GM19193 (cell line): ENCODE data around the gene COPB2.

Experiments
- POLR2A ChIP-seq: IDR thresholded peaks from 4 replicates; pipeline ENCODE4 v1.6.1; 2011; ENCODE audit not compliant: insufficient read depth, insufficient read length; ENCODE audit errors: extremely low read depth

The COPB2 gene

DNA sequence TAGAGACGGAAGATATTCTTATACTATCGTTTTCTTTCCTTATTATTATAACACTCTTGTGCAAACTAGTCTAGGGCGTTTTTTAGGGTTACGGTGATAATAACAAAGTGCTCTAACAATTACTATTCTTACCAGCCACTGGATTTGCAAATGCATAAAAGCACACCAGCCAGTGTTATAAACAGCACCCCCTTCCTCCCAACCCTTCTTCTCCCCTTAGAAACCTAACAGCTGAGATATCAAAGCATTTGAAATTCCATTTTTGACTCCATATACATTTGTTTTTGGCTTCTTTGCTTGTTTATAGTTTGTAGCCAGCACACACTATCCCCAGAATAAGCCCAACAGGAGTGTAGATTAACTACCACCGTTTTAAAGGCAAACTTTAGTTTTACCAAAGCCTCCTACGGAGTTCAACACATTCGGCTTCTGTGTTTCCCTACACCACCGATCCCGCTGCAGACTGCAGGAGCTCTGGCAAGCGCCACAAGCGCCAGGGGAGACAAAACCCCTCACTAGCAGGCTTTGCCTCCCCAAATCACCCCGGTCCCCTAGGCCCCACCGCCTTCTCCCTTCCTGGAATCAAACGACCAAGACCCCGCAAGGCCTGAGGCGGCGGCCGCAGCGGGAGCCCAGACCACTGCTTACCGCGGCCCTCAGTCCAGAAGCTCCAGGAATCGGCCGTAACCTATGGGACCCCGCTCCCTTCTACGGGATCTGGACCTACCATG lies 461 bp downstream of the COPB2 start:
- no peak for TF ChIP-seq POLR2A

DNA sequence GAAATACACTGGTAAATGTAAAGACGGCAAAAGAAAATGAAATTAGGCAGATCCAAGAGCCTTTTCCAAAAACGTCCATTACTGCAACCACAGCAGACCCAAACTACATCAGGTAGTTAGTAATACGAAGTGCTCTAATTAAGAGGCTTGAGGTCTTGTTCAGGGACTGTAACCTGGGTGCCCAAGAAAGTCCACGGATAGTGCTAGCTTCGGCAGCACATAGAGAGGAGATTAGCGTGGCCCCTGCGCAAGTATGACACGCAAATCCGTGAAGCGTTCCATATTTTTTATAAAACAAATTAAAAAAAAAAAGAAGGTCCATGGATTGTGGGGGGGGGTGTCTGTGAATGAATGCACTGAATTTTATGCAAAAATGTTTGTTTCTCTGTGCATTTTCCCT lies 1.4 kb downstream of the COPB2 start:
- TF ChIP-seq POLR2A: no peak

DNA sequence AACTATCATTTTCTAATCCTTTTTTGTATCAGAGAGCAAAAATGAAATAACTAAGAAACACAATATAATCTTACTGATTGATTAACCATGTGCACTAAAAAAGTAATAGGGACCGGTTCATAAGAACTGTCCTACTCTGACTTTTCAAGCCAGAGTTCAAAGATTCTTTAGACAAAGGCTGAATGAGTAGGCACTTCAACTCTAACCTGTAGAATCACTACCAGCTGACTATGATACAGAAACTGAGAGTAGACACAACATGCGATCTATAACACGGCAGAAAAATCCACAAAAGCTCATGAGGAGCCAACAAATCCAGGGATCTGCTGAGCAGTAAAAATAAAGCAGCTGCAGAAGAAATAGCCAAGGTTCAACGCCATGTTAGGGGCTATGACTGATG lies 8.9 kb downstream of the COPB2 start:
- no peak for TF ChIP-seq POLR2A

DNA sequence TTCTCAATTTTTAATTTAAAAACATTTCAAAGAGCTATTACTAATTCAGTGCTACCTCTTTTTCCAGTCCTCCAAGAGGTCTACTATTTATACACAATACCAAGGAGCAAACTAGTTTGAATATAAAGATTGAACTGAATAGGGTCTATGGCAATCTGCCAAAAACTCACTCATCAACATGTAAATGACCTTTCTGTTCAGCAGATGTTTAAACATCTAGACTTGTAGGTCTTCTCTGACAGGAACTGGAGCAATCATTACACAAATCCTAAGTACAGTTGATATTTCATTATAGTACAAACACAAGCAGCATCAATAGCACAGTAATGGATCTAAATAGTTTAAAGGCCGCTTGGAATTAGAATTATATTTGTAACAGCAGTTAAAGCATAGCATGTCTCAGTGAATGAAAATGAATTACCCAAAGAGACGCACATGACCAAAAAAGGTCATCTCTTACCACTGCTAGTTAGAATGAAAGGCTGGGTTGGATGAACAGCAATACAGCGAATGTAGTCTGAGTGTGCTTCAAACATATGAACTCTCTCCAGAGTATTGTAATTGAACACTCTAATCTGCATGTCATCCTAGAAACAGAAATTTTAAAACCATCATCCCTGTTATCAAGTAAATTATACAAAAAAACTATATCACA lies 10.7 kb downstream of the COPB2 start:
- TF ChIP-seq POLR2A: no peak

DNA sequence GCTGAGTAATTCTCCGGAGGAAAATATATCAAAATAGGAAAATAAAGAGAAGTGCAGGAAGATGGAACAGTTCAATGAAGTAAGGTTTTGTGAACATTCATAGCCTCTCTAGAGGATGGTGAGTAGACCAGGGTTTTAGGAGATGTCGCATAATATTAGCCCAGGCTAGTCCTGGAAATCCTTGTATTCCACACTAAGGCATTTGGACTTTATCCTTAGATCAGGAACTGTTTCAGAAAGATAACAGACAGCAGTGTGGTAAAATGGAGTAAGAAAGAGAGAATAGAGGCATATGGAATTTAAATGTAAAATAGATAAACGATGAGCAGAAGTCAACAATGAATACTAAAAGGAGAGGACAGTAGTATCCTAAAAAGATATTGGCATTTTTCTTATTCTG lies 12.1 kb downstream of the COPB2 start:
- TF ChIP-seq POLR2A: no peak

DNA sequence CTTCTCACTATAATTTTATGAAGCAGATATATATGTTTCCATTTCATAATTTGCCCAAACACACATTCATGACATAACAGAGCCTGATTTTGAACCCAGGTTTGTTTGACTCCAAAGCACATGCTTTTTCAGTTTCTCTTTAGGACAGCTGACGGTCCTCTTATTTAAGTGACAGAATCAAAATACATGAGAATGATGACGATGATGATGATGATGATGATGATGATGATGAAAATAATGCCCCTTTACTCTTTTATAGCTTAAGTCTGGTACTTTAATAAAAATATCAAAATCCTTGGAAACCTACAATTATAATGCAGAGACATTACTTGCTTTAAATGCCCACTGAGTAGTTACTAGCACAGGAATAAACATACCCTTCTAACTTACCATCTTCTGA lies 15.3 kb downstream of the COPB2 start:
- TF ChIP-seq POLR2A: no peak

DNA sequence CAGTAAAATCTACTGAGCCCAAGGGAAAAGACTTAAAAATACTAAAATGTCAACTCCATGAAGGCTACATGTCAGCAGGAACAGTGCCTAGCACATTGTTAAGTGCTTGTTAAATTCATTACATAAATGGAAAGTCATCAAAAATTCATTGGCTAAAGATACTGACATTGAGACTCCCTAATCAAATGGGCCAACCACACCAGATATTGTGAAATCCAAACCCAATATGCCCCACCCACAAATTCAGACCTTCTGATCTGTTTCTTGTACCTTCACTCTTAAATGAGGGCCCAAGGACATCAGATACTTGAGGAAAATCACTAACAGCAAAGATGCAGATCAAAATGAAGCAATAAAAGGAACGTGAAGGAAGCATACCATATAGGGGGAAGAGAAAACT lies 24.9 kb downstream of the COPB2 start:
- TF ChIP-seq POLR2A: no peak

DNA sequence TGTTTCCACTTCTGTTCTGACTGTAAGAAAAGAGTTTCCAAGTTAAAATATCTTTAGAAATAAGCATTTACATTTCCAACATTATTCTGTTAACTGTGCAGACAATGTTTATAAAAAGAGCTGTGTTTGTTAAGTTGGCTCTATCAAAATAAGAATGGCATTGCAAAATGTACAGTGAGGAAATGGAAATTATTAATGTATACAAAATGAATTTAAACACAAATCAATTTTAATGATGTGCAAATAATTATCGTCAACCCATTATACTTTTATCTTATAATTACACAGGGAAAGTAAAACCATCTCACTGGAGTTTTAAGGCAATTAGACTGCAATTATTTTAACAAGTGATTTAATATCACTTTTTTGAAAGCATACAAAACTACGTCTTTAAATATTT lies 28.2 kb downstream of the COPB2 start:
- TF ChIP-seq POLR2A: no peak

DNA sequence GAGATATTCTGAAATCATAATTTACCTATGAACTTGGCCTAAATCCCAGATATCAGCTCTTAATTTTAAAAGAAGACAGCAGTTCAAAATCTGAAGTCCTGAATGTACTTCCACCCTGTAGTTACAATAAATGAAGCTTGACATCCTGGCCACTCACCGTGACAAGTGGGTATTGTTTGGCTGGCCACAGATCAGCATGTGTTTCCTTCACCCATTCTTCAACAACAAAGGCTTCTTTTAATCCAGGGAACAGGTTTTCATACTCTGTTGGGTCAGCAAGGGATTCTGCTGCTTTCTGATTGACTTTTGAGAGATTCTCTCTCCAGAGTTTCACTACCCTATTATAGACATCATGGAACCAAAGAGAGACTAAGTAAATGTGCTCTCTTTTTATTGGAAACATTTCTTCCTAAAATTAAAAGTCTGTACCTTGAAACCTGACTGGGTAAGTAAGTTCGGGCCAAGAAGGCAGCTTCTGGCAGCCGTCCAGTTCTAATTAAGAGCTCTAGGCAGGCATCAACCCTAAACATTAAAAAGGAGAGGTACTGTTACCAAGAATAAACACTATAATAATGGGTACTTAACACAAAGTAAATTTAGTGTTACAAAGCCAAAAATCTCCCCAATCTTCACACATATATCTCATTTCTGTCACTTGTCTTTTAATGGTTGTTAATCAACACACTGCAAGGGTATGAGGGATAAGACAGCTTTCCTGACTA lies 30.4 kb downstream of the COPB2 start:
- TF ChIP-seq POLR2A: no peak

DNA sequence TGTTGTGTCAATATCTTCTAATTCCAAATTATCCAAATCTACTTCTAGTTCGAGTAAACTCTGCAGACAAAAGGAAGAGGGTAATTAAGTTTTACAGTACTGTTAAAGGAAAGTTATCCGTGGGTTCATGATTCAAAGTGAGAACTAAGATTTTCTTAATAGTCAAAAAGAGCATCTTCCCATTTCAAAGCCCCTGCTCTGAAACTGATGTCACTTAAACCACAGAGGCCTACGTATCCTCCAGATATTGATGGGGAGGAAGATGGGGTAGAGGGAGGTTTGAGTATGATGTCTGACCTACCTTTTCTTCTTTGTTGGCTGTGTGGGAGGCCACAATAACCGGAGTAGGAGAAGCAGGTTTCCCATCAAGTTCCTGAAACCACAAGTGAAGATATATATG lies 31.5 kb downstream of the COPB2 start:
- no peak for TF ChIP-seq POLR2A

DNA sequence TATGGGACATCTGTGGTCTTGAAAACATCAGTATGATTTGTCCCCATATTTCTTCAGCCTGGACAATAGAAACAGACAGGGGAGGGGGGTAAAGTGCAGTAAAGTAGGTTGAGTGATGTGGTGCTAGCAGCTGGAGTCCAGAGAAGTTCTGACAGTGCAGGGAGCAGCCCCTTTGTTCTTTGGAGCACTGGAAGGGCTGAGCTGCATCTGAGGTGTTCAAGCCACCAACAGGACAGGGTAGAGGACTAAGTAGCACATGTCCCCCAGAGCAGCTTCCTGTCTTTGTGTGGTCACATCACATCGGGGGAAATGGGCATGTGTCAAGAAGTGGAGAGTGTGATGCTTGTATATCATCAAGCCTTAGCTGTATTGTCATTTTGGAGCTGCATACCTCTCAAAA lies 33.6 kb downstream of the COPB2 start:
- TF ChIP-seq POLR2A: no peak

DNA sequence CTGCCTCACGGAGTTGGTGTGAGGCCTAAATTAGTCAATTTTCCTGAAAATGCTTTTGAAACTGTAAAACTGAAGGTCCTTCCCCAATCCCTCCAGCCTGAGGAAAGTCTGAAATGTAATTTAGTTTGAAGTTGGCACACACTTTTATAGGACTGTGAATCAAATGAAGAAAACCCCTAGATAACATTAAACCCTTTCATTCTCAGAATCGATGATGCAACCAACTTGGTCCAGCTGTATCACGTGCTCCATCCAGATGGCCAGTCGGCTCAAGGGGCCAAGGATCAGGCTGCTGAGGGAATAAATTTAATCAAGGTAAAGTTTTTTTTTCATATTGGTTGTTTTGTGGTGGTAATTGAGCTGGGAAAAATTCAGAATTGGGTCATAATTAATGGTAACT lies 34.0 kb downstream of the COPB2 start:
- no peak for TF ChIP-seq POLR2A

DNA sequence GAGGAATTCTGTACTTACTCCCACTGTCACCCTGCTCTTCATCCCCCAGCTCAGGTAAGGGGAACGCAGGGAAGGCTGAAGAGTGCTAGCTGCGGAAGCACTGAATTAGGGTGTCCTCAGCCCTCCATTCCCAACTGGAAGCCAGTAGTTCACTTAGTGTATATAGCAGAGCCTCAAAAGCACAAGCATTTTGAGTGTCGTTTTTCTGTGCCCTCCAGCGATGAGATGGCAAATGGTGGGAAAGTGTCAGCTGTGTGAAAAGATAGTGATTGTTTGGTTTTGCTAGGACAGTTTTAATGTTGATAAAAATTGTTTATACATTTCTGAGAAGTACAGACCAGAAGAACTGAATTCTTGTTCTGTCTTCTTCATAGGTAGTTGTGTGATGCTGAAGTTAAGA lies 34.8 kb downstream of the COPB2 start:
- TF ChIP-seq POLR2A: no peak

DNA sequence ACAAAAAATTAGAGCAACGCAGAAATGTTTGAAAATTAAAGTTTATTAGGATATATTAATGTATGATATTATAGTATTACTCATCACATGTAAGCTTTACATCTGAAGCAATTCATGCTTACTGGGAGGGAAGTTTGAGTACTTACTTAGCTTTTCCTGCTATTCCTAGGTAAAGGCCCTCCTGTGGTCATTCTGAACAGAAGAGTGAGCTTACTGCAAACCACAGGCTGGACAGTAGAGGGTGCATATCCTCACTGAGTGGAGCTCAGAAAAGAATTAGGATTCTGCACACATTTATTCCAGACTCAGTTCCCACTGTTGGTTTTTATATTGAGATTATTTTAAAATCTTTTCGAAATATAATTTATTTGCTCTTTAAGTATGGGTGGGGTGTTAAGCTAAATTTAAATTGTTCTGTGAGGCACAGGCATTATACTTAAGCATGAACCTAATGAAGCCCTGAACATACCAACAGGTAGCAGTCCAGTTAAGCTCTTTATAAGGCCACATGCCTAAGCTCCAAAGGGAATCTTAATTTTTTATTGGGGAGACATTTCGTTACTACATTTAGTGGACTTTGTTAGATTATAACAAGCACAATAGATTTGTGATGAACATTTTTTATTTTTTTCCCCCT lies 35.4 kb downstream of the COPB2 start:
- no peak for TF ChIP-seq POLR2A

DNA sequence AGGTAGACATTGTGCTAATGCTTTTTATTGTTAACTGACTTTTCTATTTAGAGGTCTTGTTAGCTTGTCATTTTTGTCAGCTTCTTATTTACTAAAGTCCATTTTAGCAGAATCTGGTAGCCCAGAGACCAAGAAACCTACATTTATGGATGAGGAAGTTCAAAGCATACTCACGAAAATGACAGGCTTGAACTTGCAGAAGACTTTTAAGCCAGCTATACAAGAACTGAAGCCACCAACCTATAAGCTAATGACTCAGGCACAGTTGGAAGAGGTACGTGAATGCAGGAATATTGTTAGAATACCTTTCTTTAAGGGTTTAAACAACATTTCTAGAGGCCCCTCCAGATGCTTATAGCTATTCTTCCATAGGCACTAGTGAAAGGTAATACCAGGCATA lies 42.7 kb downstream of the COPB2 start:
- TF ChIP-seq POLR2A: no peak
